Amygdala (tissue), 56 donors: ENCODE measurements around the gene BST1.

ENCODE experiments used
- DNase-seq, 56 donors: peaks; one replicate each; lab custom pipeline; 2025; lab: John Stamatoyannopoulos, UW

Gene BST1

DNA sequence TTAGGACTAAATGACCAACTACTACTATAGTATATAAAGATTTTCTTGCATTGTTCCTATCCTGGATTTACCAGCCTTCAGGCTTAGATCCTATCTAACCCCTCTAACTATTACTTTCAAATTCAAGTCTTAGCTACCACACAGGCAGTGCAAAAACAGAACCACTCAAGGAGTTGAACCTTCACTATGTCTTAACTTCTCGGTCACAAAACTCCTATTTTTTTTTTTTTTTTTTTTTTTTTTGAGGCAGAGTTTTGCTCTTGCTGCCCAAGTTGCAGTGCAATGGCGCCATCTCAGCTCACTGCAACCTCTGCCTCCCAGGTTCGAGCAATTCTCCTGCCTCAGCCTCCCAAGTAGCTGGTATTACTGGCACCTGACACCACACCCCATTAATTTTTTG lies 27.5 kb upstream of the BST1 start:
- DNase-seq: no peak

GRCh38 chr4:15676039-15676438 lies 26.8 kb upstream of the BST1 start:
- DNase-seq: no peak

- DNase-seq: no peak
These were observed 26.0 kb upstream of the BST1 start for GRCh38 chr4:15676899-15677298.

GRCh38 chr4:15677507-15677988 lies 25.3 kb upstream of the BST1 start:
- no peak for DNase-seq

DNA sequence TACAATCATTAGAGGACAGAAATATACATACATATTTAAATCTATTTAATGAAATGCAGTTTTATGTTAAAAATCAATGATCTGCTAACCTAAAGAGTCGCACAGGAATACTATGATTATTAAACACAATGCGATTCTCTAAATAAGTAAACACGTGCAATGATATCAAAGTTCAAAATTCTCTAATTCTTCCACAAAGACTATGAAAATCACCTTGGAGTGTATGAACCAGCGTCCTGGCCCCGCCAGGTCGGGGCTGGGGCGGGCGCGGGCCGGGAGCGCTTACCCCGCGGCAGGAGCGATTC lies 21.8 kb upstream of the BST1 start:
- DNase-seq: no peak

DNA sequence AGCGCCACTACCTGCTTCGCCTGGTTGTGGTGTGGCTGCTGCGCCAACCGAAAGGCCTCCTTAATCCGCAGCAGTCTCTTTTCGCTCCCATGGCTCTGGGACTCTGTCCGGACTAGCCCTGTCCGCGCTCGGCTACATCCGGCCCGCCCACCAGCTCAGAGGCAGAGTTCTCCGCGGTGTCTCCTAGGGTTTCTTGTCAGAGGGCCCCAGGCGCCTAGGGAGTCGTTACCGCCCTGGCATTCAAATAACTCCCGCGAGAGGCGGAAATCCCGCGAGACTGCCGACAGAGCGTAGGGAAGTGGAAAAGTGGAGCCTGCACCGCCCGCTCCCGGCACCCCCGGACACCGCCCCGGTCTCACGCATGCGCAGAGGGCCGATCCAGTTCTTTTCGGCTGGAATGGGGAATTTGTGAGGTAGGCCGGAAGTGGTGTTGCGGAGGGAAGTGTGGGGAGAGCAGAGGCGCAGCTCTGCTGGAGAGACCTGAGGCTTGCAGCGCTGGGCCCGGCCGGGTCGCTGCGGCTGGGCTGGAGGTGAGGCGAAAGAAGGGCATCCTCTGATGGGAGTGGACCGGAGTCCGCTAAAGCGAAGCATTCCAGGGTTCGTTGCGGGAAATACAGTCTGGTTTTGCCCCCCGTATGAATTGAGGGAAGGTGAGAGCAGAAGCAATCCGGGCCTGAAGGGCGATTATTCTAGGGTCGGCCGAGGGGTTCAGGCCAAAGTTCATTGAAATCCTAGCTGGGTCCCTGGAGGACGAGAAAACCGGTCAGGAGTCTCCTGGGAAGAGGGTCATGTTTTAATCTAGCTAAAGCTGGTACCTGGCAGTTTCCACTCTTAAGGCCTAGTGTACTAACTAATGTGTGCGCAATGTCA lies 21.3 kb upstream of the BST1 start, which contains the start of gene FAM200B:
Gene FAM200B, plus strand, starts transcription at position 456 of the 870 bp plus-strand sequence. CDS start 5,151 bp downstream, outside the sequence.
- peak; percentile 58 to 99 (median 97) for DNase-seq

- no peak for DNase-seq
These were observed 20.4 kb upstream of the BST1 start for GRCh38 chr4:15682242-15683142.

GRCh38 chr4:15683143-15683495 lies 19.7 kb upstream of the BST1 start:
- no peak for DNase-seq

DNA sequence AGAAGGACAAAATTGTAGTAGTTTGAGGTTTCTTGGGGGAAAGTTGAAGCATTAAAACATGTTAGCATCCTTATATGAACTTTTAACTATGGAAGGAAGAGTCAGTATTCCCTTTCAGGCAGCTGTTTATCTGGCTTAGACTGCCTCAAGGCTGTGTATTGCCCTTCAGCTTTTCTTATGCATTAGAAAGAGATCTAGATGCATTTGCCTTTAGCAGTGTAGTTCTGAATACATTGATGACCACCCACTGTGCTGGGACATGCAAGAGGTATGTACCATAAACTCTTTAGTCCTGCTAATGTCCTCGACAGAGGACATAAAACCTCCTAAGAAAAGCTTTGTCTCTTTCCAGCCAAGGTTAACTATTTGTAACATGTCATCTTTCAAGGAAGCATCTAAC lies 18.4 kb upstream of the BST1 start:
- no peak for DNase-seq

GRCh38 chr4:15688051-15688450 lies 14.8 kb upstream of the BST1 start:
- DNase-seq: no peak

GRCh38 chr4:15689540-15689939 lies 13.3 kb upstream of the BST1 start:
- no peak for DNase-seq

GRCh38 chr4:15690020-15690809 lies 12.7 kb upstream of the BST1 start:
- no peak for DNase-seq

- peak in 4 of 56 donors; percentile 8 to 35 (median 18) for DNase-seq
These were observed 11.3 kb upstream of the BST1 start for GRCh38 chr4:15691346-15692135.

- no peak for DNase-seq
These were observed 10.3 kb upstream of the BST1 start for GRCh38 chr4:15692602-15693001.

DNA sequence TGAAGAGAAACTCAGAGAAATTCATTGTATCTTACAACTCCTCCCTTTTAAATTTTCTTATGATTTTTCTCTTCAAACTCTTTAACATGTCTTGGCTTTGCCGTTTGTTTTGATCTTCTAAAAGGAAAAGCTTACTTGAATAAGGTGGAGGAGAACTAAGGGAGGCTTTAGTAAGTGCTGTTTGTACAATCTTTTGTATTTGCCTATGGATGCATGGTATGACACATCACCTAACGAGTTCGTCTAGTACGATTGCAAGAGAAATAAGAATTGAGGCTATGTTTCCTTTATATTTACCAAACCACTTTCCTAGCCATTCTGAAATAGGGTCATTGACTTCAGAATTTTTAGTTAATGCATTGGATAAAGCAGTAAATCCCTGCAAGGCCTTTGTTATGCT lies 8.4 kb upstream of the BST1 start:
- no peak for DNase-seq

DNA sequence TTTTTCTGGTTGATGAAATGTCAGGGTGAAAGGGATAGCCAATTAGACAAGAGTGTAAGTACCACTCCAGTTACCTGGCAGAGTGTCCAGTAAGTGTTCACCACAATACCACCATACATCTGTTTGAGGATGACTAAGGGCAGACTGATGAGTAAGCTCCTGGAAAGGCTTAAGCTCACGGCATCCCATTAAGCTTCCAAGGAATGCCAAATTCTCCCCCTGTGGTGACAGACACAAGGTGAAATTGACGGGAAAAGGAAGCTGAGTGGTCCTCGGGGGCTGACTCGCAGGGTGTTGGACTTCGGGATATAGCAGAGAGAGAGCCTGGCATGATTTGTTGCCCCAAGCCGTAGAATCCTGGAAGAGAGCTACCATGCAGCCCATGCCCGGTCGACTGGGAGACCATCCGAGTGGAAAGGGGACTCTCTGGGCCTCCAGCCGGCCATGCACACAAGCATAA lies 7.6 kb upstream of the BST1 start:
- DNase-seq: no peak

GRCh38 chr4:15695729-15696128 lies 7.1 kb upstream of the BST1 start:
- DNase-seq: no peak

DNA sequence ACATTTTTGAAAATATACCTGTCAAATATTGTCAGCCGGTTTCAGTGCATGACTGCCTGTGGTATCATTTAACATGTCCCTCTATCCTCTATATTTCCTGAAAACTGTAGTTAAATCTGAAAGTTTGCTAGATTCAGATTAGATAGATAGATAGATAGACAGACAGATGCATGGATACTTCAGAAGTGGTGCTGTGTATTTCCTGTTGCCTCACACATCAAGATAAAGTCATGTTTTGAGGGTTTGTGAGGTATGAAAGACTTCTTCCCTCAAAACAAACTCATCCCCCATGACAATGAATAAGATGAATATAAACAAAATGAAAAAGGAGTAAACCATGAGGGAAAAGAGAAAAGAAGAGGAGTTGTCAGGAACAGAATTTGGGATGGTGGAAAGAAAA lies 6.0 kb upstream of the BST1 start:
- DNase-seq: no peak

DNA sequence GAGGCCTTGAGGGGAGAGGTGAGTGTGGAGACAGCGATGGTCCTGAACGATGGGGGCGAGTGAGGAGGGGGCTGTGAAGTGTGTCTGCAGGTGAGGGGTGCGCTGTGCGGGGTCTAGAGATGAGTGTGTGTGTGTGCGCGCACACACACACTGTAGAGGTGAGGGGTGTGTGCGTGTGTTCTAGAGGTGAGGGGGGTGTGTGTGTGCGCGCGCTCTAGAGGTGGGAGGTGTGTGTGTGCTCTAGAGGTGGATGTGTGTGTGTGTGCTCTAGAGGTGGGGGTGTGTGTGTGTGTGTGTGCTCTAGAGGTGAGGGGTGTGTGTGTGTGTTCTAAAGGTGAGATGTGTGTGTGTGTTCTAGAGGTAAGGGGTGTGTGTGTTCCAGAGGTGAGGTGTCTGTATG lies 574 bp downstream of the BST1 start:
- no peak for DNase-seq

GRCh38 chr4:15704129-15704528 lies 1.3 kb downstream of the BST1 start:
- no peak for DNase-seq
